GM12892 (cell line): ENCODE measurements around the gene UNC13A.

Experiments used
- POLR2A ChIP-seq: IDR thresholded peaks from 2 replicates; pipeline ENCODE4 v1.6.1; 2011; ENCODE audit warnings: low read depth, low read length, control low read depth
- POLR2AphosphoS5 ChIP-seq: IDR thresholded peaks from 2 replicates; pipeline ENCODE4 v1.6.1; 2011; ENCODE audit warnings: low read depth, low read length, control low read depth
- TAF1 ChIP-seq: IDR thresholded peaks from 2 replicates; pipeline ENCODE4 v1.6.1; 2011; ENCODE audit warnings: low read depth, mild to moderate bottlenecking, control low read depth, low read length, borderline replicate concordance

DNA sequence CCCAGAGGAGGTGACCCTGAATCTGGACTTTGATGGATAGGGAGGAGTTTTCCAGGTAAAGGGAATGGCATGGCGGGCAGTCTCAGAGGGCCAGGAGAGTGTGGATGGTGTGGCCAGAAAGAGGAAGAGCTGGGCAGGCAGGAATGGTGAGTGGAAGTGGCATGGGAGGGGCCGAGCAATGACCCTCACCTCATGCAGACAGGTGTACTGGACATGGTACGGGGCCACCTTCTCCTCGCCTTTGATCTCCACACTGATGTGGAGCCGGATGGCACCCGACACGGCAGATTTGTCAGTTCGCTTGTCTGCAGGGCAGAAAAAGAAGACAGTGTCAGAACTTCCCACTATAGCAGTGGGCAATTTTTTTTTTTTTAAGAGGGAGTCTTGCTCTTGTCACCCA lies 45.5 kb downstream of the UNC13A start:
- TF ChIP-seq POLR2AphosphoS5 (no peak), POLR2A (no peak), TAF1 (no peak)
